ENCODE results near the gene PKP3. TPM values are rescaled to one million over a fixed set of nuclear protein-coding genes. Genes with fewer than 3 reads are reported as not detected.

PKP3 gene
- total and polyA plus RNA-seq, 8 donors: 26.3 to 356 (median 80.8) TPM

DNA sequence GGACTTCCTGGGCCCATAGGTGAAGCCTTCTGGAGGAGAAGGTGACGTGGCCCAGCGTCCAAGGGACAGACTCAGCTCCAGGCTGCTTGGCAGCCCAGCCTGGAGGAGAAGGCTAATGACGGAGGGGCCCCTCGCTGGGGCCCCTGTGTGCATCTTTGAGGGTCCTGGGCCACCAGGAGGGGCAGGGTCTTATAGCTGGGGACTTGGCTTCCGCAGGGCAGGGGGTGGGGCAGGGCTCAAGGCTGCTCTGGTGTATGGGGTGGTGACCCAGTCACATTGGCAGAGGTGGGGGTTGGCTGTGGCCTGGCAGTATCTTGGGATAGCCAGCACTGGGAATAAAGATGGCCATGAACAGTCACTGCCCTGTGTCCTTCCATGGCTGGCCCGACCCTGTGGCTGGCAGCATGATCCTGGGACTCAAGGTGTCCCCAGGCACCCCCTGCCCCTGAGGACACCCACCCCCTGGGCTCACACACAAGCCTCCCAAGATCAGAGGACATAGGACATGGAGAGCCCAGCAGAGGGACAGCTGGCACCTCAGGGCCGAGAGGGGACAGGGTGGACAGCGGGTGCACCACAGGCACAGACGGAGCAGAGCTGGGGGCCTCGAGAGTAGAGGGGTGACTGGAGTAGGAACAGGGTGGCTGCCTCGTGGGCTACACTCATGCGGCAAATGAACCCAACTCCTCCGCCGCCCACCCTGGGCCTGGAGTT is 10.7 kb downstream of the PKP3 start:
- no peak overlapping the region for H3K27ac ChIP-seq
- WGBS, 5 donors: 89 to 93% (median 91%) methylated on average over 11 to 14 of the region's 14 CpGs
- H3K27me3 ChIP-seq: peaks cover 0 to 16% (median 8%) of the 10 kb centered on the region in 3 donors
- H3K4me1 ChIP-seq: peaks cover 16 to 32% (median 27%) of the 10 kb centered on the region in 4 donors
- DNase-seq: no peak
- no peak overlapping the region for H3K4me3 ChIP-seq
- intact Hi-C loops (cut with DNase I; ENCODE audit: low total_unique reads): no loop called here
- H3K36me3 ChIP-seq: peaks cover 0 to 34% (median 19%) of the 10 kb centered on the region in 4 donors
- H3K9me3 ChIP-seq: no peaks in the 10 kb centered on the region
- TF ChIP-seq EP300 (IDR thresholded peaks at IDR 0.05) (no peak), CTCF (IDR thresholded peaks at IDR 0.05) (no peak), POLR2AphosphoS5 (IDR thresholded peaks at IDR 0.05) (no peak), POLR2A (IDR thresholded peaks at IDR 0.05) (no peak)

DNA sequence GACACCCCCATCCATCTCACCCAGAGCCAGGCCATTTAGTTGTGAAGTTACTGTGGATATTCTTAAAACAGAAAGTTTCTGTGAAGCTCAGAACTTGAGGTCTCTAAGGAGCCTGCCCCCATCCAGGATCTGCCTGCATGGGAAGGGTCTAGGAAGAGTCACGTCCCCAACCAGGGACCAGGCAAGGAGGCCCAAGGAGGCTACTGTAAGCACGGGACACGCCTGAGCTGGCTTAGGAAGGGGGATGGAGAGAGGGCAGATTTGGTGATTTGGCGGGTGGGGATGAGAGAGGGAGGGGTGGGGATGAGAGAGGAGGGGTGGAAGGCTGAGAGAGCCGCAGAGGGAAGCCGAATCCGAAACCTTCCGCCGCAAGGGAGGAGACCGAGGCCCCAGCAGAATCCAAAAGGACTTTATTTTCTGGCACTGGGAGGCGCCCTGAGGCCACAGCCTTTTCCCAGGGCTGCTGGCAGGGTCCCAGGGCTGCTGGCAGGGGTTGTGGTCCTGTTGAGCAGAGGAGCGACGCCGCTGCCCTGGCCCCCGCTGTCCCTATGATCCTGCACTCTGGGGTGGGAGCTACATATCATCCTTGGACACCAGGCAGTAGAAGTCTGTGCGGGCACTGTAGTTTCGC is 11.4 kb downstream of the PKP3 start:
- Histone ChIP-seq H3K27ac (peak overlapping the region in 2 of 5 donors; percentile 71 to 80), H3K4me3 (peak overlapping the region in 2 of 4 donors; percentile 52 to 66), H3K9me3 (no peaks in the 10 kb centered on the region), H3K36me3 (peaks cover 0 to 28% (median 12%) of the 10 kb centered on the region in 4 donors), H3K4me1 (peaks cover 16 to 31% (median 23%) of the 10 kb centered on the region in 4 donors), H3K27me3 (peaks cover 0 to 9% (median under 1%) of the 10 kb centered on the region in 3 donors)
- intact Hi-C loops (cut with DNase I; ENCODE audit: low total_unique reads): no loop called here
- no peak for TF ChIP-seq CTCF (IDR thresholded peaks at IDR 0.05)
- no peak for TF ChIP-seq POLR2AphosphoS5 (IDR thresholded peaks at IDR 0.05)
- TF ChIP-seq POLR2A (IDR thresholded peaks at IDR 0.05): no peak
- TF ChIP-seq EP300 (IDR thresholded peaks at IDR 0.05): no peak
- peak; percentile 40 to 64 for DNase-seq
- WGBS, 5 donors: 38 to 65% (median 60%) methylated on average over 11 to 17 of the region's 17 CpGs

GRCh38 chr11:405954-406795 is 12.2 kb downstream of the PKP3 start:
- no peaks in the 10 kb centered on the region for H3K9me3 ChIP-seq
- DNase-seq: no peak
- H3K4me3 ChIP-seq: peak overlapping the region; percentile 52 to 66 (median 58)
- 50 to 76% (median 68%) methylated on average over 13 to 47 of the region's 47 CpGs for WGBS, 5 donors
- H3K36me3 ChIP-seq: peaks cover 0 to 28% (median 12%) of the 10 kb centered on the region in 4 donors
- H3K4me1 ChIP-seq: peaks cover 16 to 31% (median 22%) of the 10 kb centered on the region in 4 donors
- TF ChIP-seq POLR2A (IDR thresholded peaks at IDR 0.05): no peak
- no peak for TF ChIP-seq CTCF (IDR thresholded peaks at IDR 0.05)
- TF ChIP-seq POLR2AphosphoS5 (IDR thresholded peaks at IDR 0.05): no peak
- TF ChIP-seq EP300 (IDR thresholded peaks at IDR 0.05): no peak
- H3K27me3 ChIP-seq: peaks cover 0 to 7% (median 0%) of the 10 kb centered on the region in 3 donors
- H3K27ac ChIP-seq: peak overlapping the region; percentile 59 to 80 (median 71)
- intact Hi-C loops (cut with DNase I; ENCODE audit: low total_unique reads): no loop called here

All from stomach (tissue), 9 donors.